Measurements from ENCODE around the gene TTLL13. TPM values are rescaled to one million over a fixed set of nuclear protein-coding genes. Genes with fewer than 3 reads are reported as not detected.

TTLL13 gene
- total RNA-seq, 2 donors from 2014 or later = not detected

GRCh38 chr15:90234096-90234988 lies 15.0 kb upstream of the TTLL13 start, which contains the start of gene GDPGP1:
Gene GDPGP1 (plus strand): TSS chr15:90234209. CDS start chr15:90240909, 6,700 bp downstream.
- Histone ChIP-seq H3K27ac (peak within 1 kb of the TSS; percentile 86 to 87), H3K4me1 (peaks cover 0 to 44% of the 10 kb centered on the region in 2 donors), H3K36me3 (peaks cover 27% of the 10 kb centered on the region)

DNA sequence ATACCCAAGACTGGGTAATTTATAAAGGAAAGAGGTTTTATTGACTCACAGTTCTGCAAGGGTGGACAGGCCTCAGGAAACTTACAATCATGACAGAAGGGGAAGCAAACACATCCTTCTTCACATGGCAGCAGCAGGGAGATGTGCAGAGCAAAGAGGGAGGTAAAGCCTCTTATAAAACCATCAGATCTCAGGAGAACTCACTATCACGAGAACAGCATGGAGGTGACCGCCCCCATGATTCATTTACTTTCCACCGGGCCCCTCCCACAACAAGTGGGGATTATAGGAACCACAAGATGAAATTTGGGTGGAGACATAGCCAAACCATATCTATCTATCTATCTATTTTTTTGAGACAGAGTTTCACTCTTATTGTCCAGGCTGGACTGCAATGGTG lies 10.0 kb upstream of the TTLL13 start:
- TF ChIP-seq CTCF (IDR thresholded peaks at IDR 0.05) = no peak
- Histone ChIP-seq H3K9me3 (no peaks in the 10 kb centered on the region), H3K4me1 (peaks cover 0 to 6% of the 10 kb centered on the region in 2 donors), H3K36me3 (peaks cover 25% of the 10 kb centered on the region), H3K27me3 (no peaks in the 10 kb centered on the region), H3K4me3 (no peak overlapping the region), H3K27ac (no peak overlapping the region)
- DNase-seq (ENCODE audit: low spot score) = no peak

More at GRCh38 chr15:90234096-90234988, 15.0 kb upstream of the TTLL13 start, which contains the start of gene GDPGP1:
- H3K9me3 ChIP-seq = no peaks in the 10 kb centered on the region
- no peak for DNase-seq (ENCODE audit: low spot score)
- peak within 1 kb of the TSS; percentile 69 to 85 for H3K4me3 ChIP-seq
- no peaks in the 10 kb centered on the region for H3K27me3 ChIP-seq
- no peak for TF ChIP-seq CTCF (IDR thresholded peaks at IDR 0.05)

DNA sequence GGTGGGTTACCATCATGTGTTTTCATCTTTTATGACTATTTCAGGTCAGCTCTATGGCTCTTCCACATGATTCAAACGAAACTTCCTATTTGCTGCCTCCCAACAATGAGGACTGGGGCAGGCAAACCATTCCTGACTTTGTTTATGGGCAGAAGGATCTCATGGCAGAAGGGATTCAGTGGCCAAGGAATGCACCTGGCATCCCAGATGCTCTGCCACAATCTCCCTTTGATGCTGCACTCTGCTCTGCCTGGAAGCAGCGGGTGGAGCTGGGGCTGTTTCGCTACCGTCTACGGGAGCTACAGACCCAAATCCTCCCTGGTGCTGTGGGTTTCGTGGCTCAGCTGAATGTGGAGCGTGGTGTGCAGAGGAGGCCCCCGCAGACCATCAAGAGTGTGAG lies 8.5 kb upstream of the TTLL13 start:
- peaks cover 25% of the 10 kb centered on the region for H3K36me3 ChIP-seq
- peak overlapping the region; percentile 66 to 78 for H3K27ac ChIP-seq
- no peak for DNase-seq (ENCODE audit: low spot score)

GRCh38 chr15:90241343-90242192 lies 7.8 kb upstream of the TTLL13 start:
- Histone ChIP-seq H3K4me3 (no peak overlapping the region), H3K27ac (peak overlapping the region; percentile 66 to 78)

More for the DNA sequence above, 8.5 kb upstream of the TTLL13 start:
- Histone ChIP-seq H3K4me3 (no peak overlapping the region), H3K27me3 (no peaks in the 10 kb centered on the region), H3K4me1 (no peaks in the 10 kb centered on the region), H3K9me3 (no peaks in the 10 kb centered on the region)
- TF ChIP-seq CTCF (IDR thresholded peaks at IDR 0.05) = no peak

More at GRCh38 chr15:90241343-90242192, 7.8 kb upstream of the TTLL13 start:
- no peak for DNase-seq (ENCODE audit: low spot score)
- no peaks in the 10 kb centered on the region for H3K9me3 ChIP-seq
- H3K36me3 ChIP-seq = peaks cover 25% of the 10 kb centered on the region
- H3K27me3 ChIP-seq = no peaks in the 10 kb centered on the region
- no peaks in the 10 kb centered on the region for H3K4me1 ChIP-seq
- no peak for TF ChIP-seq CTCF (IDR thresholded peaks at IDR 0.05)

Measured in right atrium auricular region (tissue), 2 donors.